RKO (cell line): Measurements from ENCODE around the gene DEFB129.
A peak's percentile ranks its signal among the peaks of the same experiment; 100 is the strongest.
"Not testable (repeated sequence)": the region's sequence is repeated elsewhere in the genome, so short reads cannot be mapped to it uniquely, and the experiment has no call there.

Experiments
- DNase-seq: peaks from one replicate; pipeline ENCODE4 v3.0.0-alpha.2; 2016; ENCODE audit warnings: low spot score

Gene DEFB129, protein sequence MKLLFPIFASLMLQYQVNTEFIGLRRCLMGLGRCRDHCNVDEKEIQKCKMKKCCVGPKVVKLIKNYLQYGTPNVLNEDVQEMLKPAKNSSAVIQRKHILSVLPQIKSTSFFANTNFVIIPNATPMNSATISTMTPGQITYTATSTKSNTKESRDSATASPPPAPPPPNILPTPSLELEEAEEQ

DNA sequence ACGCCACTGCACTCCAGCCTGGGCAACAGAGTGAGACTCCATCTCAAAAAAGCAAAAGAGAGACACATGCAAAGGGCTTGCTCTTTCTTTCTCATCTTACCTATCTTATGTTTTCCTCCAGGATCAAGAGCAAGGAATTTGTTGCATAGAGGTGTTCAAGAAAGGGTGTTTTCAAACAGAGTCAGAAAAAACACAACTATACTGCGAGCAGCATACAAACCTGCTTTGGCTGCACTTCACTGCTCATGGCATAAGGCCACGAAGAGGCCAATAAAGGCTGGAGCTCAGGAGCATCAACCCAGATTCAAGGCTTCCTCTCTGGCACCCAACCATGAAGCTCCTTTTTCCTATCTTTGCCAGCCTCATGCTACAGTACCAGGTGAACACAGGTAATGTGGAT, at the start of gene DEFB129:
DEFB129 (plus strand) TSS at position 301 of the 400 bp plus-strand sequence; CDS start at position 332, 31 bp downstream.
- no peak for DNase-seq

DNA sequence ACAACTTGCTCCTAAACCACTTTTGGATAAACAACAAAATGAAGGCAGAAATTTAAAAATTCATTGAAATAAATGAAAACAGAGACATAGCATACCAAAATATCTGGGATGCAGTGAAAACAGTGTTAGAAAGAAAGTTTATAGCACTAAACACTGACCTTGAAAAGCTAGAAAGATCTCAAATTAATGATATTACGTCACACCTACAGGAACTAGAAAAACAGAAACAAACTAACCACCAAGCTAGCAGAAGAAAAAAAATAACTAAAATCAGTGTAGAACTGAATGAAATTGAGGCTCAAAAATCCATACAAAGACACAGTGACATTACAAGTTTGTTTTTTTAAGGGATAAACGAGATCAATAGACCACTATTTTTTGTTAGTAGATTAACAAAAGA, 42.8 kb upstream of the DEFB129 start:
- DNase-seq = no peak

DNA sequence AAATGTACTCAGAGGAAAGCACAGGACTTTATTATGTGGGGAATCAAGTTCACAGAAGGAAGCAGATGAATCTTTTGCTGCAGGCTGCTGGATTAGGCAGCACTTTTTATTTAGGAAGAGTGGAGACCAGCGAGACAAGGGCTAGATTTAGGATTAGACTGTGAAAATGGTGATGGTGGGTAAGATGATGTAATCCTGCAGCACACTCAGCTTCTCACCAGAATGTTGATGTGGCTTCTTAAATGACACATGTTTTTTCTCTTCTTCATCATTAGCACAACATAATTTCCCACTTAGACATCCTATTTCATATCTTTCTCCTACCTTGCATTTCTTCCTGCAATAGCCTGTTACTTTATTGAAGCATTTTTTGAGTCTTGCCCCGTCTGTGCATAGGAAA, 39.3 kb upstream of the DEFB129 start:
- DNase-seq = no peak

DNA sequence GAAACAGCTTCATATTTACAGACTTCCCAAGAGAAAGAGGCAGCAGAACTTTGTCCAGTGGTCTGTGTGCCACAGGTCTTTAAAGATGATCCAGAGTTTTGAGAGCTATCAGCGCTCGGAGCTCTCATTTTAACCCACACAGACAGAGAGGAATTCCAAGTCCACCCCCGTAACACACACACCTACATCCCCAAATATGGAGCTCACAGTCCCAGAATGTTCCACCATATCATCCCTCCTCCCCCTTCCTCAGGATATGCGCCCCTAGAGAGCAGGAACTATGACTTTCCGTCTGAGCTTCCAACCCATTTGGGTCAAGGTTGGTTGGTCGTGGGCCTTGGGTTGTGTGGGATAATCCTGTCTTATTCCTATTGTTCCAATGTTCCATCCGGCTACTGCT, 37.4 kb upstream of the DEFB129 start, which contains the start of gene DEFB128:
DEFB128 (minus strand) TSS at position 101 of the 400 bp plus-strand sequence; CDS start at position 13, 88 bp downstream.
- DNase-seq = no peak

DNA sequence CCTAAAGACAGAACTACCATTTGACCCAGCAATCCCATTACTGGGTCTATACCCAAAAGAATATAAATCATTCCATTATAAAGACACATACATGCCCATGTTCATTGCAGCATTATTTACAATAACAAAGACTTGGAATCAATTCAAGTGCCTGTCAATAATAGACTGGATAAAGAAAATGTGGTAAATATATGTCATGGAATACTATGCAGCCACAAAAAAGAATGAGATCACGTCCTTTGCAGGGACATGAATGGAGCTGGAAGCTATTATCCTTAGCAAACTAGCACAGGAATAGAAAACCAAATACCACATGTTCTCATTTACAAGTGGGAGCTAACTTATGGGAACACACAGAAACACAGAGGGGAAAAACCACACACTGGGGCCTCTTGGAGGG, 28.8 kb upstream of the DEFB129 start:
- no peak for DNase-seq

DNA sequence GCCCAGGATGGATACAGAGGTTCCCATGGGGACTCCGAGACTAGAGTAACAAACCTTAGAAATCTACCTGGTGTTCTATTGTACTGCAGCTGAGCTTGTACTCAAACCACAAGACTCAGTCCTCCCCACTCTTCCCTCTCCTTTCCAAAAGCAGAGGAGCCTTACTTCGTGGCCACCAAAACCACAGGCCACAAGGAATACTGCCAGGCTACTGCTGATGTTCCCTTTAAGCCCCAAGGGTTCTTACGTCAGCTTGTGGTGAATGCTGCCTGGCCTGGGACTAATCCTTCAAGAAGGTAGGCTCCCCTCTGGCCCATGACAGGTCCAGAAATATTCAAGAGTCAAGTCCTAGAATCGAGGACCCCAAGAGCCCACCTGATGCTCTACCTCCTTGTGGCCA, 27.1 kb upstream of the DEFB129 start:
- DNase-seq = no peak

DNA sequence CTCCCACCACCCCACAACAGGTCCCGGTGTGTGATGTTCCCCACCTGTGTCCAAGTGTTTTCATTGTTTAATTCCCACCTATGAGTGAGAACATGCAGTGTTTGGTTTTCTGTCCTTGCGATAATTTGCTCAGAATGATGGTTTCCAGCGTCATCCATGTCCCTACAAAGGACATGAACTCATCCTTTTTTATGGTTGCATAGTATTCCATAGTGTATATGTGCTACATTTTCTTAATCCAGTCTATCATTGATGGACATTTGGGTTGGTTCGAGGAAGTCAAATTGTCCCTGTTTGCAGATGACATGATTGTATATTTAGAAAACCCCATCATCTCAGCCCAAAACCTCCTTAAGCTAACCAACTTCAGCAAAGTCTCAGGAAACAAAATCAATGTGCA, 23.4 kb upstream of the DEFB129 start:
- DNase-seq = not testable (repeated sequence)

DNA sequence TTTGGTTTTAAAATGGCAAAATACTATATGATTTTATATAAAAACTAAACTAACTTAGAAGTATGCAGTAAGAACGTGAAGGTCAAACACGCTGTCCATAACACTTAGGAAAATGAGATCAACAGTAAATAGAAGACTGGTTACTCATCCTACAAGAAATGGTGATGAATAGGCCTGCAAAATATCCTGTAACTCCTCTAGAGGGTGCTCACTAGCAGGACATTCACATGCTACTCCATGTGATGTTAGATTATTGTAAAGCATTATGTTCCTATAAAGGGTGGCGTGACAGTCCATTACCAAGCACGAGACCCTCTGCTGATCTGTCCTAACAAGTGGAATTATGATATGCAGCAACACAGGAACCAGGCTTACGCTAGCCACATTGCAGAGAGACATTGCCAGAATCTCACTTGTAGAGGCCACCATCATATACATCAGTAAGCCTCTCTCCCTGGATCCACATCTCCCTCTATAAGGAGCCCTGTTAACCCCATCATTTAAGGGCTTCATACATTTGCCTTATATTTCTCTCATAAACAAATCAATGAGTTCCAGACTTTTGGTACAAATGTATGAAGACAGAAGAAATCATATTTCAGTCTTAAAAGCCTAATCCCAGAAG, 18.0 kb upstream of the DEFB129 start:
- peak; percentile 88 for DNase-seq

DNA sequence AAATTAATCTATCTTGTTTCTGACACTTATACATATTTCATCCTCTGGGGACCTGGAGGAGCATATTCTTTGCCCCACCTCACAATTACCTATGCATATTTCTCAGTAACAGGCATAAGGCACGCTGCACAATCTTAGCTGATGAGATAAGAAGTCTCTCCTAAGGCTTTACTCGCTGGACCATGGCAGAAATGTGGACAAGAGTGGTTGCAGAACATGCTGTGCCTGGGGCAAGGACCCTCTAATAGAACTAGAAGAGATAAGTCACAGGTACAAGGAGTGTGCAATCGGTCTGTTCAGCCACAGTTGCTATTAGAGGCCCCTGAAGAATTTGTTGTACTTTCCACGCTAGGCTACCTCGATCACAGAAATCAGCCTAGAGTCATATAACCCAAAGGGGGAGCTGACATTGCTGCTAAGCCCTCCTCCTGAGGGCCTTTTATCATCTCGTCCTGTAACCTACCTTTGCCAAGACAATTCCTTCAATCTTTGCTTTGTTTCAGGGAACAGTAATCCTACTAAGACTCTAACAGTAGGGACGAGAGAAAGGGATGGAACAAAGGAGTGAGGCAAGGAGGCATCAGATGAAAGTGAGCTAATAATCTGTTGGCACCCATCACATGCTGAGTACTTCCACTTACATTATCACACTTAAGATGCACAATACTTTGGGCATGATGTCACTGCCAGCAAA, 16.1 kb upstream of the DEFB129 start:
- no peak for DNase-seq

DNA sequence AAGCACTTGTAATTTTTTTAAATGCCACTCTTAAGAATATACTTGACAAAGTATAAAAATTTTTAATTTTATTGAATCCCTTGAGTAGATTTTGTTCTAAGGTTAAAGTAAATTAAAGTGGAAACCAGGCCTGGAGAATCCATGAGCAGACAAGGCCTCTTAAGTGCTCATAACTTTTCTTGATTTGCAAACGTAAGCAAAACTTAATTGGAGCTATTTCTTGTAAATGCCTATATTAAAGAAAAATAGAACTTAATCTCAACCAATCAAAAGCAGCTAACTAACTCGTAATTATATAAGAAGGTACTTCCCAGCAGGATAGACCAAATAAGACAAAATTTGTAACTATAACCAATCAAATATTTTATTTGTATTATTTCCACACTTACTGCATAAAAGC, 12.7 kb upstream of the DEFB129 start:
- DNase-seq = no peak

DNA sequence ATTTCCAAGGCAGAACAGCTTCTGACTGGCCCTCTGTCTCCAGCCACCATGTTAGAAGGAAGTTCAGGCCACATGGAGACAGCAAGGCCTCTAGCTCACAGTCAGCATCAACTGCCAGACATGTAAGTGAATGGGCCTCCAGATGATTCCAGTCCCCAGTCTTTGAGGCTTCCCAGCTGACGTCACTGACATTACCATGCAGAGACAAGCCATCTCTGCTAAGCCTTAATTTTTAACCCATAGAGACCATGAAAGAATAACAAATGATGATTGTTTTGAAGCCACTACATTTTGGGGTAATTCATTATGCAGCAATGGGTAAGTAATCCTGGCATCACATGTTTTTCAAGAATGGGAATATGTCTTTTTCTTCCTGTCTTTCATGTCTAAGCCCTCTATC, 11.3 kb upstream of the DEFB129 start:
- no peak for DNase-seq

DNA sequence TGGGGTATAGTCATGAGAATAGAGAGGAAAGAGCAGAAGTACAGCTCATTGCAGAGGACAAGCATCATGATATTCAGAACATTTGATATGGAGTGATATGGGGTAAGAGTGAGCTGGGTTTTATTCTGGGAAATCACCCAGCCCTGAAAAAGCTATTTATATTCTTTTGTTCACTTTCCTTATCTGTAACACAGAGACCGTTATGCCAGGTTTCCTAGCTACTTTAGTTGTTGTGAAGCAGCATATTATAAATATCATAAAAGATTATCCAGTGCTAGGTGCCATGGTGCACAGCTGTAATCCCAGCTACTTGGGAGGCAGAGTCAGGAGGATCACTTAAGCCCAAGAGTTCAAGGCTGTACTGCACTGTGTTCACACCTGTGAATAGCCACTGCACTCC, 9.8 kb upstream of the DEFB129 start:
- no peak for DNase-seq

DNA sequence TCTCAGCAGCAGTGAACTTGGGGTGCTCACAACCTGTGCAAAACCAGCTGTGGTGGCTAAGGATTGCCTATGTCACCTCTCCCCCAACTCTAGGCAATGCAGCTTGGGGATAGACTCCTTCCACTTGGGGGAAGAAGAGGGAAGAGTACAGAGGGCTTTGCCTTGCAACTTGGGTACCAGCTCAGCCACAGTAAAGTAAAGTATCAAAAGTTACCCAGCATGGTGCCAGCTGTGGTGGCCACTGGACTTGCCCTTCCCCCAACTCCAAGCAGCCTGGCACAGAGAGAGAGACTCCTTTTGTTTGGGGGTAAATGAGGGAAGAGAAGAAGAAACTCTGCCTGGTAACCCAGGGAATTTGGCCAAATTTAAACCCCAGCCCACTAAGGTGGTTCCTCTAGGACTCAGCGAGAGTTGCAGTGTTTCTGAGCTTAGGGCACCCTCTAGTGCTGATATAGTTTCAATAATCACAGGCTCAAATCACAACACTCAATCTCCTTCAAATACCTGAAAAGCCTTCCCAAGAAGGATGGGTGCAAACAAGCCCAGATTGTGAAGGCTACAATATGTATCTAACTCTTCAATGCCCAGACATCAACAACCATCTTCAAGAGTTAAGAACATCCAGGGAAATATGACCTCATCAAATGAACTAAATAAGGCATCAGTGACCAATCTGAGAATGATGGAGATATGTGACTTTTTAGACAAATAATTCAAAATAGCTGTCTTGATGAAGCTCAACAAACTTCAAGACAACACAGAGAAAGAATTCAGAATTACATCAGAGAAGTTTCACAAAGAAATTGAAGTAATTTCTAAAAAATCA, 7.6 kb upstream of the DEFB129 start:
- DNase-seq = peak; percentile 67

DNA sequence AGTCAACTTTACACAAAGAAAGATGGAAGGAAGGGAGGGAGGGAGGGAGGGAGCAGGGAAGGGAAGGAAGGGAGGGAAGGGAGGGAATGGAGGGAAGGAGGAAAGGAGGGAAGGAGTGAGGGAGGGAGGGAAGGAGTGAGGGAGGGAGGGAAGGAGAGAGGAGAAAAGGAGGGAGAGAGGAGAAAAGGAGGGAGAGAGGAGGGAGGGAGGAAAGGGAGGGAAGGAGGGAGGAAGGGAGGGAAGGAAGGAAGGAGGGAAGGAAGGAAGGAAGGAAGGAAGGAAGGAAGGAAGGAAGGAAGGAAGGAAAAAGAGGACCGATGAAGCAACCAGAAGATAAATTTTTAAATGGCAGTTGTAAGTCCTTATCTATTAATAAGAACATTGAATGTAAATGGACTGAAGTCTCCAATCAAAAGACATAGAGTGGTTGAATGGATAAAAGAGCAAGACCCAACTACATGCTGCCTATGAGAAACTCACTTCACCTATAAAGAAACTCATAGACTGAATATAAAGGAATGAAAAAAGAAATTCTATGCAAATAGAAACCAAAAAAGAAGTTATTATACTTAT, 5.7 kb upstream of the DEFB129 start:
- DNase-seq = no peak

DNA sequence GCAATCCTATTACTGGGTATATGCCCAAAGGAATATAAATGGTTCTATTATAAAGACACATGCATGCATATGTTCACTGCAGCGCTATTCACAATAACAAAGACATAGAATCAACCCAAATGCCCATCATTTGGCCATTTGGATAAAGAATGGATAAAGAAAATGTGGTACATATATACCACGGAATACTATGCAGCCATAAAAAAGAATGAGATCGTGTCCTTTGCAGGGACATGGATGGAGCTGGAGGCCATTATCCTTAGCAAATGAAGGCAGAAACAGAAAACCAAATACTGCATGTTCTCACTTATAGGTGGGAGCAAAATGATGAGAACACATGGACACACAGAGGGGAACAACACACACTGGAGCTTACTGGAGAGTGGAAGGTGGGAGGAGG, 1.2 kb upstream of the DEFB129 start:
- DNase-seq = not testable (repeated sequence)

DNA sequence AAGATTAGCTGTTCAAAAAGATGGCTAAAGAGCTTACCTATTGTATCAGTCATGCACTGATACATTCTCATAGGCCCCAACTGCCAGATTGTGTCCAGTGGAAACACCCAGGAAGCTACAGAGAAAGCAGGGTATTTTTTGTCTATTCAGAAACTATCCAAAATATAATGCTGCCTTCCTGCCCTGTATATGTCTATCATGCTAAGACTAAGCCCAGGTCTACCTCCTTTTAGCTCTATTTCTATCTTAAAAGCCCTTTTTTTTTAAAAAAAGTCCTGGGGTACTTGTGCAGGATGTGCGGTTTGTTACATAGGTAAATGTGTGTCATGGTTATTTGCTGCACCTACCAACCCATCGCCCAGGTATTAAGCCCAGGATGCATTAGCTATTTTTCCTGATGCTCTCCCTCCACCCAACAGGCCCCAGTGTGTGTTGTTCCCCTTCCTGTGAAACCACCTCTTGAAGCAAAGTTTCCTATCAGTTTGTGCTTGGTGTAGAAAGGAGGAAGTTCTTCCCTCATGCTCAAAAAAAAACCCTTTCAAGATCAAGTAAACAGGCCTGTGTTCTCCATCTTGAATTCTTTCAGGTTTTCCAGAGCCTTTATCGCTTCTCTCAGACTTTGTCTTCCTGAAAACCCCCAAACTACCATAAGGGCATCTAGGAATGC, 514 bp downstream of the DEFB129 start:
- DNase-seq = no peak

DNA sequence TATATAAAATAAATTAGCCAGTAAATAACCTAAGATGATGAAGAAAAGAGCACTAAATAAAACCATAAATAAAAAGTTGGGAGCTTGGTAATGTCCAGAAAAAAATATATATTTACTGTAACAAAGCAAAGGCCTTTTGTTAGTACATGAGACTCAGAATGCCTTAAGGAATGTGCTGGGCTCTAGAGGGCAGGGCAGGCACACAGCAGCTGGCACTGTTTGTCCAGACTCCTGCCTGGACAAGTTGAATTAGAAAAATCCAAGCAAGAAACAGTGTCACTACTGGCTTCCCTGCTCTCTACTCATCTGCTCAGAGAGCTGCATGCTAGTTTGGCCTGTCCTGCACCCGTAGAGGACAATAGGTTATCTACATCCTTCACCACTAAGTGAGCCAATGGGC, 8.8 kb downstream of the DEFB129 start:
- peak; percentile 32 for DNase-seq

DNA sequence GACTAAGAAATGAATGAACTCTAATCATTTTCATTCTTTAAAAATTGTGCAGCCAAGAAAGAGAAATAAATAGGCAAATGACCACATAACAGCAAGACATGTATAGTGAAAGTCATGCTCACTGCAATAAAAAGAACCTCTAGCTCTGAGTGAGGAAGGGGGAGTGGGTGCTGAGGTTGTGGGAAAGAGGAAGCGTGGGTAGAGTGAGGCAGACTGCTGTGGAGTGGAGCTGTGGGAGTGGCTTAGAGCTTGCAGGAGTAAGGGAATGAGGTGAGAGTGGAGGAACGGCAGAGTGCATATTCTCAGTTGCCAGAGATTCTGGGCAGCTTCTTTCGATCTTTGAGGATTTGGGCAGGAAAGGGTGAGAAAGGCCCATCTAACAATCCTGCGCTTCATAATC, 10.4 kb downstream of the DEFB129 start:
- DNase-seq = no peak

DNA sequence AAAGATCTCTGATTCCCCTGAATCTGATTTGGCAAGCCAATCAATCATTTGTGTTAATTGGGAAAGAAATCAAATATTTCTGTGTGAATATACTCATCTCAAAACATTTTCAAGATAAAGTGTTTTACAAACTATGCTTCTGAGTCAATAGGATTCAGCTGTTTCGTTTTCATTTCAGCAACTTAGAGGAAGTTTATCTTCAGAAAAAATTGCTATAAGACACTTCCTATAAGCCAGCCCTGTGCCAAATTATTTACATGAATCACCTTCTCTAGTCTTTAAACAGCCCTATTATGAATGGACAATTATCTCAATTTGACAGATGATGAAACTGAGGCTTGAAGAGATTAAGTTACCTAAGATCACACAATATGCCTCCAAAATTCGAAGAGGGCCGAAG, 10.9 kb downstream of the DEFB129 start:
- DNase-seq = no peak

DNA sequence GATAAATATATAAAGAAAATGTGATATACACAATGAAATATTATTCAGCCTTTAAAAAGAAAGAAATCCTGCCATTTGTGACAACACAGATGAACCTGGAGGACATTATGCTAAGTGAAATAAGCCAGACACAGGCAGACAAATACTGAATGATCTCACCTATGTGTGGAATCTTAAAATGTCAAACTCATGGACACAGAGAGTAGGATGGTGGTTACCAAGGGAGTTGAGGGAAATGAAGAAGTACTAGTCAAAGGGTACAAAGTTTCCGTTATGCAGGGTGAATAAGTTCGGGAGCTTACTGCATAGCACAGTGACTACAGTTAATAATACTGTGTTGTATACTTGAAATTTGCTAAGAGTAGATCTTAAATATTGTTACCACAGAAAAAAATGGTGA, 15.8 kb downstream of the DEFB129 start:
- DNase-seq = no peak

DNA sequence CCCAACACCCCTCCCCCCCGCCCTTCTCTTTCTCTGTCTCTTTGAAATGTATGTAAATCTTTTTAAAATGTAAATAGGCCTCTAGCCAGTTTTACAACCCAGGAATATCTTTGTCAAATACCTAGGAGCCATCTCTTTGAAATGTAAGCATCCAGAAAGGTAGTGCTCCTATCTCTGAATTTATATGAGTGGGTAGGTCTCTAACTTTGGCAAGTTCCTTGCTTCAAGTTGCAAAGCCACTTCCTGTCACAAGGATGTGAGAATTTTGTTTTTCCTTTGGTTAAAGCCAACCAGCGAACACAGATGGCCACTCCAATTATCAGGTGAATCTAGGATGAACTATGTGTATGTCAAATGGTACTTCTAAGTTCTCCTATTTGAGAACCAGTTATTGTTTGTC, 24.3 kb downstream of the DEFB129 start:
- DNase-seq = no peak

DNA sequence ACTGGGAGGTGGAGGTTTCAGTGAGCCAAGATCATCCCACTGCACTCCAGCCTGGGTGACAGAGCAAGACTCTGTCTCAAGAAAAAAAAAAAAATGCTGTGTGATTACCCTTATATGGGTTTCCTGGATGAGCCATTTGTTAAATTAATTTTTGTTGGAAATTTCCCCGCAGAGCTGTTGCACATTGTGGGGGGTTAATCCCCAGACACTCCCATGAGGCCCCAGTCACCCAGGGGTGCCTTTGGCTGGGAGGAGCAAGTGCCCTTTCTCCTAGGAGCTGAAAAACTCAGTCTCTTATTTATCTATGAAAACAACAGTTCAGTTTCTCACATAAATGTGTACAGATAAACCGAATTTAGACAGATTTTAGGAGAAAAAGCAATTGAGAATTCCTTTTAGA, 25.7 kb downstream of the DEFB129 start:
- no peak for DNase-seq
